GM21367 (cell line): ENCODE results near the gene PRSS53.
"Not testable (repeated sequence)": the region's sequence is repeated elsewhere in the genome, so short reads cannot be mapped to it uniquely, and the experiment has no call there.

Experiments used
- ATAC-seq: cut with Tn5 transposase; IDR thresholded peaks from one replicate; pipeline ENCODE4 v1.9.1; 2021; ENCODE audit not compliant: unreplicated experiment

The PRSS53 gene

DNA sequence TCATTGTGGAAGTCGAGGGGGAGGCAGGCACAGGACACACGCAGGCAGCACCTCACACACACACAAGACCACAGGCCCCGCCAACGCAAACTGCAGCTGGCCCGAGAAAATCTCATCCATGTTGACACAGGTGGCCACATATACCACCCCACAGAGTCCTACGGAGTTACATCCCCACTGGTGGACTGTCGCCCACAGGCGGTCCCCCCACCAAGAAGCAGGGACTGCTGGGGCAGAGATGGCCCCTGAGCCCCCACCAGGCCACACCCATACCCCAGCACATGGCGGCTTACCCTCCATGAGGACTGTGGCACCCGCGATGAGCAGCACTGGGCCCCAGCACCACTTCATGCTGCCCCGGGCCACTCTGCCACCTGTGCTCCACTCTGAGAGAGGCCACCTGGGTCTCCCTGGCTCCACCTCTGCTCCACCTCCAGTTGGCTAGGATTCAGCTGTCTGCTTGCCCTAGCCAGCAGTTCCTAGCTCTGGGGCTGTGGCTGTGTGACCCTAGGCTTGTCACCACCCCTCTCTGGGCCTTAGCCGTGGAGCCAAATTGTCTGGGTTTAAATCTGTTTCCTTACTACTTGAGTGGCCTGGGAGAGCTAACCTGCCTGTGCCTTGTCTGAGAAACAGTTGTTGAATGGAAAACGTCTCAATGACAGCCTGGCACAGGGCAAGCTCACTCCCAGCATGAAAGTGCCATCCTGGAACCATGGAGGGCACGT lies at the start of gene PRSS53:
TSS of gene PRSS53 (minus strand) at position 485 of the 725 bp plus-strand sequence. CDS start at position 351, 134 bp downstream.
- no peak for ATAC-seq

DNA sequence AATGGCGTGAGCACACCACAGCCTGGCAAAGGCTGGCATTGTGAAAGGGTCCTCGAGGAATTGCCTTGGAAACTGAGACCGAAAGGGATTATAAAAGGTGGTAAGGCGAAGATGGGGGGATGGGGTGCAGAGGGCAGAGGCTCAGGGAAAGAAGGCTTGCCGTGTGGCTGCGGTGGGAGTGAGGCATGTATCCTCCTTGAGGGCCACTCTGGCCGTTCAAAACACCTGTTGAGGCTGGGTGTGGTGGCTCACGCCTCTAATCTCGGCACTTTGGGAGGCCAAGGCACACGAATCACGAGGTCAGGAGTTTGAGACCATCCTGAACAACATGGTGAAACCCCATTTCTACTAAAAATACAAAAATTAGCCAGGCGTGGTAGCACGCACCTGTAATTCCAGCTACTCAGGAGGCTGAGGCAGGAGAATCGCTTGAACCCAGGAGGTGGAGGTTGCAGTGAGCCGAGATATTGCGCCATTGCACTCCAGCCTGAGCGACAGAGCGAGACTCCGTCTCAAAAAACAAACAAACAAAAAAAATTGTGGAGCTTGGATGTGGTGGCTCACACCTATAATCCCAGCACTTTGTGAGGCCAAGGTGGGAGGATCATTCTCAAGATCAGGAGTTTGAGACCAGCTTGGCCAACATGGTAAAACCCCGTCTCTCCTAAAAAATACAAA lies 48.2 kb upstream of the PRSS53 start:
- ATAC-seq, result not testable (repeated sequence)

DNA sequence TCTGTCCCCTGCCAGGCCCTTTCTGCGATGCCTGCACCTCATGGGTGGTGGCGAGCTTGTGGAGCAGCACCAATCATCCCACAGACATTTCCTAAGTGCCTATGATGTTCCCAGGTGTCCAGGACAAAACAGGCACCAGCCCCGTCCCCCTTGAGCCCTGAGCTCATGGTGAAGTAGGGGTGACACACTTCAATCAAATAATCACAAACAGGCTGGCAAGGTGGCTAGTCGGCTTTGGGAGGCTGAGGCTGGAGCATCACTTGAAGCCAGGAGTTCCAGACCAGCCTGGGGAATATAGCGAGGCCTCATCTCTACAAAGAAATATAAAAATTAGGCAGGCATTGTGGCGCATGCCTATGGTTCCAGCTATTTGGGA lies 47.5 kb upstream of the PRSS53 start:
- ATAC-seq, result no peak

DNA sequence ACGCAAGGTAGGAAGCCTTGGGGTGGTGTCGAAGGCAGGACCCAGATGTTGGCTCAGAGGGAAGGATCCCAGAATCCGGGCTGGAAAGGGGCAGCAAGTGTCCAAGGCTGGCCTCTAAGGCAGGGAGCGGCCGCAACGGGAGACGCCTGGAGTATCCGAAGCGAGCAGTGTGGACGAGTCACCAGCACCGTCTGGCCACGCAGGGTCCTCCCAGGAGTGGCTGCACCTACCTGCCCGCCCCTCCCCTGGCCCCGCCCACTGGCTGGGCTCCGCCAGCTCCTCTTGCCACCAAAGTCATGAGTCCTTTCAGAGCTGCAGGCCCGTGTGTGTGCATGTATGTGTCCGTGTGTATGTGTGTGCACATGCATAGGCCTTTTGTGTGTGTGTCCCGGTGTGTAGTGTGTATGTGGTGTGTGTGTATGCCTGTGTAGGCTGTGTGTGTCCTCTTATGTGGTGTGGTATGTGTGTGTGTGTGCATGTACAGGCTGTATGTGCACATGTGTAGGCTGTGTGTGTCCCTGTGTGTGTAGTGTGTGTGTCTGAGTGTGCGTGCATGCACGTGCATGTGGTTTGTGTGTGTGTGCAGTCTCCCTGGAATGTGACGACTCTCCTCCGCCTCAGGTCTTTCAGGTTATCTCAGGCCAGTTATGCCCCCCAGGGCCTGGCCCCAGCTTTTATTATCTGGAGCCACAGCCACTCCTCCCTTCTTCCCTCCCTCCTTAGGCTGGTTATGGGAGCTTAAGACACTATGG lies 47.0 kb upstream of the PRSS53 start, which contains the start of gene PRSS8:
TSS of gene PRSS8 (minus strand) at position 193 of the 752 bp plus-strand sequence. CDS start 229 bp downstream, outside the sequence.
- ATAC-seq, result no peak

DNA sequence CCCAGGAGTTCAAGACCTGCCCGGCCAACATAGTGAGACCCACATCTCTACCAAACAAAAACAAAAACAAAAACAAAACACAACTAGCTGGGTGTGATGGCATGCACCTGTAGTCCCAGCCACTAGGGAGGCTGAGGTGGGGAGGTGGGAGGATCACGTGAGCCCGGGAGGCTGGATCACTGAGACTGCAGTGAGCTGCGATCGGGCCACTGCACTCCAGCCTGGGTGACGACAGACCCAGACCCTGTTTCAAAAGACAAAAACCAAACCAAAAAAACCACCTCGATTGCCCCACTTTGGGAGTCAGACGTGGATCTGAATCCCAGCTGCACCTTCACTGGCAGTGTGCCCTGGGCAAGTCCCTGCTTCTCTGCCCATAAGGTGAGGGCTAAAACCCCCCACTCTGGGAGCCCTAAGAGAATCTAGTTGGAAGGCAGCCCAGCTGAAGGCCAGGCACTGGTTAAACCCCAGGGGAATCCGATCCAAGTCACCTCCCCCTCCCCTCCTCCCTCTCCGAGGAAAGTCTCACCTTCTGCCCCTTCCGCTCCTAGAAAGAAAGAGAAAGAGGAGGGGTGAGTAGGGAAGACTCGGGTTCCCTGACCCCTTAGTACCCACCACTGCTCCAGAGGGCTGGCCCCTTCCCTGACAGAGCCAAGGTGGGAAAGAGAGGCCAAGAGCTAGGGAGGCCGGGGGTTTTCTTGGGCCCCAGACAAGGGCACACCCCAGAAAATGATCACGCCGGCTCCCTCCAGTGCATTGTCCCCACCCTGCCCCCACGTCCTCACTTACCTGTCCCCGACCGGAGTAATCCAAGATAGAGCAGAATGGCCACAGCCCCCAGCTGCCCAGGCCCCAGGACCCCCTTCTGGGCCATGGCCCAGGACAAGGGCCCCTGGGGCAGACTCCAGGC lies 46.1 kb upstream of the PRSS53 start:
- ATAC-seq, result no peak

DNA sequence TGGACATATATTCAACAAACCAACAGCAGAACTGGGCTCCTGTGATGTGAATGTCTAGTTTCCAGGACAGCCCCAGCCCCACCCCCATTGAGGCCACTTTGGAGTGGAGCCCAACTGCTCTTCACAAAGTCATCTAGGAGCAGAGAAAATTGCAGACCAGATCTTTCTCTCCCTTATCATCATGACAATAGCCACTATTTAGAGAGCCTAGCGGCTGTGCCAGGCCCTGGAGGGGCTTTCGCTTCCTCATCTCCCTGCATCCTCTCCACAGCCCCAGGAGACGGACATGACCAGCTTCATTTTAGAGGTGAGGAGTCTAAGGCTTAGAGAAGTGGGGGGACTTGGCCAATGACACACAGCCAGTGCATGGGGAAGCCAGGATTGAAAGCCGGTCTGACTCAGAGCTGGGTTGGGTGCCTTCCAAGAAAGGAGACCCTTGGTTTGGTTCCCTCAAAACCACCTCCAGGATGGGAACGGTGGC lies 45.4 kb upstream of the PRSS53 start:
- no peak for ATAC-seq

DNA sequence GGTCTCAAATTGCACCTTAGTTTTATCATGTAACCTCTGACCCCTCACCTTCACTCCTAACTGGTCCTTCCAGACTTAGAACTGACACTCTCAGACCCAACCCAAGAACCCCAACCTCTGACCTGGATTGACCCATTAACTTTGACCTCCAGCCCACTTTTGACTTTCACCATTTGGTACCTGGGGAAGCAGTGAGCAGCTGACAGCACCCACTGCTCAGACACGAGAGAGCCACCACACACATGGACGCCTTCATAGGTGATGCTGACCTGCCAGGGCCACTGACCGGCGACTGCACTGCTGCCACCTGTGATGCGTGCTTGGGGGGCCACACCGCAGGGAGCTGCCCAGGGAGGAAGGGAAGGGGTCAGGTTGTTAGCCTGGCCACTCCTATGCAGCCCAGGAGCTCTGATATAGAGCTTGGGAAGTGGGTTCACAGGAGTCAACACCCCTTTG lies 44.3 kb upstream of the PRSS53 start:
- no peak for ATAC-seq

DNA sequence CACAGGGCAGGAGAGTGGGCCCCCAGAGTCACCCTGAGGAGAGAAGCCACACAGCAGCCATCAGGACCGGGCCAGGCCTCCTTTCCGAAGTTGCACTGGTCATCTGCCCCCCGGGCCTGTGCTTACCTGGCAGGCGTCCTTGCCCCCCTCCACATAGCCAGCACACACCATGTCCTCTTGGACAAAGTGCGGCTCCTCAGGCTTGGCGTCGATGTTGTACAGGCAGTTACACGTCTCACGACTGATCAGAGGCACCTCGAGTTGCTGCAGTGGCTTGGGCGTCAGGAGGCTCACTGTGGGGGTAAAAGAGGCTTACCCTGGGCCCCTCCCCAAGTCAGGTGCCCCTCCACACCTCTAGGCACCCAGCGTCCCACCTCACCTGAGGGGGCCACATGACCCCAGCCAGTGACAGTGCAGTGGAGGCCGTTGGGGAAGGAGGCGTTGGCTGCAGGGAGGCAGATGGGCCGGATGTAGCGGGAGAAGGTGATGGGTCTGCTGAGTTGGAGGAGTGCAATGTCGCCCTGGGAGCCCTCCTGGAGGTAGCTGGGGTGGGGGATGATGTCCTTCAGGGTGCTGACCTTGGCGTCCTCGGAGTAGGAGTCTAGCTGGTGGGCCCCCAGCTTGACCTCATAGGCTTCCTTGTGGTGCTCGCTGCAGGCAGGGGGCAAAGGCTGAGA lies 43.7 kb upstream of the PRSS53 start:
- ATAC-seq, result no peak

DNA sequence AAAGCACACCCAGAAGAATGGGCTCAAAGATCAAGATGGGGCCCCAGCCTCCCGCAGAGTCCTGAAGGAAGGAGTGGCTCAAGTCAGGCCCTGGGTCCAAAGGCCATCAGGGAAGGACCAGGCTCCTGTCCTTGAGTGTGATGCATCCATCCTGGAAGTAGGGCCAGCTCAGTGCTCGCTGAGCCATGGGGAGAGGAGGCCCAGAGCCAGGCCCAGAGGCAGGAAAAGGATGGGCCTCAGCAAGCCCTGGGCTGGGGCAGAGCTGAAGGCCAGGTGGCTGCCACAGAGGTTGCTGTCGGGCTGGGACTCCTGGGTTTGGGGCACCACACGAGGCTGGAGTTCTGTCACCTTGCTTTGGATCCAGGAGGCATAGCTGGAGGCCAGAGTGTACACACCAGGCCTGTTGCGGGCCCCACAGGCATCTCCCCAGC lies 43.1 kb upstream of the PRSS53 start:
- no peak for ATAC-seq

DNA sequence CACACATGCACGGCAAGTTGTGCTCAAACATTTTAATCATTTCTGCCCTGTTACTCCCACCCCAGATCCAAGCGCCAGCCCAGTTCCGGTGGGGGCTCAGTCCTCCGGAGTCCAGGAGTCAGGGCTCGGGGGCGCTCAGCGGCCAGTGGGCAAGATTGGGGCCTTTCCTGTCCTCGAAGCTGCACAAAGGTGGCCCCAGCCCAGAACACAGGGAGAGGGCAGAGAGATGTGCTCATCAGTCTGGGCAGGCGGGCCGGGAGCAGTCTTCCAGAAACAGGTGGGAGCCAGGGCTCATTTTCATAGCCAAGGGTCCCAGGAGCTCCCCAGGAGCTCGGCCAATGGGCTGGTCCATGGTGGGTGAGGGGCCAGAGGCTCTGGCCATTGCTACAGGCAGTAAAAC lies 42.7 kb upstream of the PRSS53 start:
- no peak for ATAC-seq

DNA sequence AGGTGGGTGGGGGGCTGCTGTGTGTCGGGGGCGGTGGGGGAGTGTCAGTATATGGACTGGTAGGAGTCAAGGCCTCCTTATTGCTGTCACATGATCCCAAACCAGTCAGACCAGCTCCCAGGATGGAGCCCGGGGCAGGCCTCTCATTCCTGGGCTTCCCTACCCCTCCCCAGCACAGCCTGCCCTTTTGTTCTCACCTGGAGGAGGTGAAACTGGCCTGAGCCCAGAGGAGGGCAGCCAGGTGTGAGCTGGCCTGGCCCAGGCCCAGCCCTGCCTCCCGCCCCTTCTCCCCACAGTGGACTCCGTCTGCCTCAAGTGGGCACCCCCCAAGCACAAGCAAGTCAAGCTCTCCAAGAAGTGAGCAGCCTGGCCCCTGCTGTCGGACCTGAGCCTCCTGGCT lies 42.2 kb upstream of the PRSS53 start:
- no peak for ATAC-seq

DNA sequence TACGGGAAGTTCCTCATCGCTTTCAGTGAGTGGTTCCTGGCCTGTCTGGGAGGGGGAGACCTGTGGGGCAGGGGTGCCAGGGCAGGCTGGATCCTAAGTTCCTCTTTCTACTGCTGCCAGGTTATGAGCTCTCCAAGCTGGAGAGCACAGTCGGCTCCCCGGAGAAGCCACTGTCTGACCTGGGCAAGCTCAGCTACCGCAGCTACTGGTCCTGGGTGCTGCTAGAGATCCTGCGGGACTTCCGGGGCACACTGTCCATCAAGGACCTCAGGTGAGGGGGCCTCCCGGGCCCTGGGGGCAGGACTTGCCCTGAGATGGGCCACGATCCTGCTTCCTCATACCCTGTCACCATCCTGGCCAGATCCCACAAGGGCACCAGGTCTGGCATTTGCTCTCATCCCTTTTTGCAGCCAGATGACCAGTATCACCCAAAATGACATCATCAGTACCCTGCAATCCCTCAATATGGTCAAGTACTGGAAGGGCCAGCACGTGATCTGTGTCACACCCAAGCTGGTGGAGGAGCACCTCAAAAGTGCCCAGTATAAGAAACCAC lies 41.7 kb upstream of the PRSS53 start:
- no peak for ATAC-seq

DNA sequence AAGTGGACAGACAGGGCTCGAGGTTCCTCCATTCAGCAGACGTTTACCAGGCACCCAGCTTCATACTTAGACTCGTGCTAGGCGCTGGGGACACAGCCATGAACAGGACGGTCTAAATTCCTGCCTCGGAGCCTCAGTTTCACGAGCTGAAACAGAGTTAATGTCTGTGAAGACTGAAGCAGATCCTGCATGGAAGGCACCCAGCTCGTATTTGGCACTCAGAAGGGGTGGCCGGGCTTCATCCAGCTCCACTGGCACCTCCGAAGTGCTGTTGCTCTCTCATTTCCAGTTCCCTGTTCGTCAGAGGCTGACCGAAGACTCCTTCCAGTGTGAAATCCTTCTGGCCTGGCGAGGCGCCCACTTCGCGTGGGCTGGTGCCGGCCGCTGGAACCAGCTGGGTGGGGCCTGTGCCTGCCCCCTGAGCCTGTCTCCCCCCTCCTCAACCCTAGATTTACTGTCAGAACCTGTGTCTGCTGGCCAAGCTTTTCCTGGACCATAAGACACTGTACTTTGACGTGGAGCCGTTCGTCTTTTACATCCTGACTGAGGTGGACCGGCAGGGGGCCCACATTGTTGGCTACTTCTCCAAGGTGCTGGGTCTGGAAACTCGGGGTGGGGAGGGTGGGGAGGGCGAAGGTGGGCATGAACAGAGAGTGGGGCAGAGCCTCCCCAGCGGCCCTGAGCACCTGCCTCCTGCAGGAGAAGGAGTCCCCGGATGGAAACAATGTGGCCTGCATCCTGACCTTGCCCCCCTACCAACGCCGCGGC lies 41.0 kb upstream of the PRSS53 start:
- ATAC-seq, result no peak

DNA sequence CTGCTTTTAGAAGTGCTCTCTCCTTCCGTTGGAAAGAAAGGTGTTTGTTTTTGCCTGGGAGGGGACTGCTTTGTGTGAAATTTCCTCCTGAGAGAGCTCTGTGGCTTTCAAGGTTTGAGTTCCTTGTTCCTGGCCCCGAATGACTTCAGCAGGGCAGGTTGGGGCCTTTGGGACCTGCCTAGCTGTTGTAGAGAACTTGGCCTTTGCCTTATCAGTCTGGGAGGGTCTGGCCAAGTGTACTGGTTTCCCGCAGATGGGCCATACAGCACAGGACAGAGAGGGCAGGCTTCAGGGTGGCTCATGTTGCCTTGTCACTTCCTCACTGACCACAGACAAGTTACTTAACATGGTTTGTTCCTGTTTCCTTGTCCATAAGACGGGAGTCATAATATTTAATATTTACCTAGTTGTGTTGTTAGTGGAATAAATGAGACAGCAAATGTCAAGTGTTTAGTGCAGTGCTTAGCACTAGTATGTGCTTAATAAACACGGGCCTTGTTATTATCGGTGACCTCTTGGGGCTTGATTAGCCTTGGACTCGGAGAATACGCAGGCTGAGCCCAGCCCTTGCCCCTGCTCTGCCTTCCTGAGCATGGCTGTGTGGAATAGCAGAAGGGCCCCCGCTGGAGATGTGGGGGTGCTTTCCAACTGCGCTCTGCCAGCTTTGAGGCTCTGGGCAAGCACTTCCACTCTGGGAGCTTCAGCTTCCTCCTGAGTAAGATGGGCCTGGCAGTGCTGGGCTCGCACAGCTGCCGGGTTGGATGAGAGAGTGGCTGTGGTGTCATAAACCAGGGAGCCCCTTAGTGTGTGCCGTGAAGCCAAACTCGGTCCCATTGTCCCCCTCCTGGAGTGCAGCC lies 40.2 kb upstream of the PRSS53 start:
- ATAC-seq, result no peak

DNA sequence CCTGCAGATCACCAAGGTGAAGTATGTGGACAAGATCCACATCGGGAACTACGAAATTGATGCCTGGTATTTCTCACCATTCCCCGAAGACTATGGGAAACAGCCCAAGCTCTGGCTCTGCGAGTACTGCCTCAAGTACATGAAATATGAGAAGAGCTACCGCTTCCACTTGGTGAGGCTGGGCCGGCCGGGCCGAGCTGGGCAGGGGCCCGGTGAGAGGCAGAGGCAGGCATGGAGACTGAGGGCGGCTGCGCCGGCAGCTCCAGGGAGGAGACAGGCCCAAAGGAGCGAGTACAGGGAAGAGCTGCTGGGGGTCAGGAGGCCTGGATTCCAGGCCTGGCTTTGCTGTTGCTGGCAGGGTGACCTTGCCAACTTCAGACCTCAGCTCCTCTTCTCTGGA lies 38.4 kb upstream of the PRSS53 start:
- ATAC-seq, result no peak

DNA sequence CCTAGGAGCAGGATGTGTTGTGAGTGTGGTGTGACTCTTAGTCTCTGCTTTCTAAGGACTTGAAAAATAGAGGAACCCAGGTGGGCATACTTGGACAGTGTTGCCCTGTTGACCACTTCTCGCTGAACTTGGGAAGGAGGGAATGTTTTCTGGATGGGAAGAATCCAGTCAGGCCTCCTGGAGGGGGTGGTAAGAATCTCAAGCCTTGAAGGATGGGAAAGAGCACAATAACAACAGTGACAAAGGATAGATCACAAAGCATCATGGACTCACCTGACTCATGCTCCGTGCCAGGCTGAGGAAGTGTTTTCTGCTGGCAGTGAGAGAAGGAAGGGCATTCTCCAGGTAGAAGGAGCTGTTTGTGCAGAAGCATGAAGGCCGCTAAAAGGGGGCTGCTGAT lies 37.1 kb upstream of the PRSS53 start:
- ATAC-seq, result no peak

DNA sequence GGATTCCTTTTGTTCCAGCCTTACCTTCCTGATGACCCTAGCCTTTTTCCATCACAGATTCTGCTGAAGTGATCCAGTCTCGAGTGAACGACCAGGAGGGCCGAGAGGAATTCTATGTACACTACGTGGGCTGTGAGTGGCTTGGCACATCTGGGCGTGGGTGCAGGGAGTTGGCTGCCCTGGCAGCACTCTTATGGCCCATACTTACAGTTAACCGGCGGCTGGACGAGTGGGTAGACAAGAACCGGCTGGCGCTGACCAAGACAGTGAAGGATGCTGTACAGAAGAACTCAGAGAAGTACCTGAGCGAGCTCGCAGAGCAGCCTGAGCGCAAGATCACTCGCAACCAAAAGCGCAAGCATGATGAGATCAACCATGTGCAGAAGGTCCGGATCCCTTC lies 31.4 kb upstream of the PRSS53 start:
- ATAC-seq, result no peak
